Measurements from ENCODE around the gene ZNF536.
"Not testable (repeated sequence)": the region's sequence is repeated elsewhere in the genome, so short reads cannot be mapped to it uniquely, and the experiment has no call there.

ZNF536 gene

GRCh38 chr19:30388327-30388726, 16.1 kb downstream of the ZNF536 start:
- no peak for DNase-seq (ENCODE audit: low read depth)

DNA sequence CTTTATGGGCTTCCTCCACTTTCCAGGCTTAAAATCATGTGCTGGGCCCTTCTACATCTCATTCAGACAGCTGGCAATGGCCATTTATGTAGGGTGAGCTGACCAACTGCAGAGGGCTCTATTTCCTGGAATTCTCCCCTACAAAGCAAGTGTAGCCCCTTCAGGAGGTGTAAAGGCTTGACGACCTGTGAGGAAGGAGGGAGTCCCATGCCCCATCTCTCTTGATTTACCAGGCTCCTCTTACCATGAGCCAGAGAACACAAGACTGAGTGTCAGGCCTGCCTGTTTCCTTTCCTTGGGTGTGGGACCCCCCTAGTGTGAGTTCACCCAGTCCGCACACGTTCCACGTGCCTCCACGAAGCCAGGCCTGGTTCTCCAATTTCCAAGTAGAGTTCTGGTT, 16.6 kb downstream of the ZNF536 start:
- no peak for DNase-seq (ENCODE audit: low read depth)

DNA sequence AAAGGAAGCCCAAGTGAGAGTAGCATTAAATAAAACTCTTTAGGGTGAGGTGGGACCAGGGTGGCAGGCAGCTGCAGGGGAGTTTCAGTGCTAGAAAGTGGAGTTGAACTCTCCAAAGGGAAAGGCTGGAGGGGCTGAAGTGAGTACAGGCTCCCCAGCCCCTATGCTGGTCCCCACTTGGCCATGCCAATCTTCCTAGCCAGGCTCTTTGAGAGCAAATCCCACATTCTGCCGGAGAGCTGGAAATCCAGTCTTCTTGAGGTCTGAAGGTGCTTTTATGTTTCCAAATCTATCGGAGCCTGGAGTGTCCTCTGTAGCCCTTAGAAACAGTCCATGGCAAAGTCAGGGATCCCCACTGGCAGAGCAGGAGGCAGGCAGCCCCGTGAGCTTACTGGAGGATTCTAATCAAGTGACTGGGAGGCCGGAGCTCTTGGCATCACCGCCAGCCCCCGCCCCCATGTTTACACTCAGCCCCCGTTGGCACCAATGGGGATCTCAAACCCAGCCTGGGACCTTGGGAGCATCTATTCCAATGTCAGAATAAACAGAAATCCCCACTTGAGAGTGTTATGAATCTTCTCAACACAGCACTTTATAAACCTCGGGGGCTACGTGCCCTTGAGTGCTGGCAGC, 18.3 kb downstream of the ZNF536 start:
- DNase-seq (ENCODE audit: low read depth), result no peak

DNA sequence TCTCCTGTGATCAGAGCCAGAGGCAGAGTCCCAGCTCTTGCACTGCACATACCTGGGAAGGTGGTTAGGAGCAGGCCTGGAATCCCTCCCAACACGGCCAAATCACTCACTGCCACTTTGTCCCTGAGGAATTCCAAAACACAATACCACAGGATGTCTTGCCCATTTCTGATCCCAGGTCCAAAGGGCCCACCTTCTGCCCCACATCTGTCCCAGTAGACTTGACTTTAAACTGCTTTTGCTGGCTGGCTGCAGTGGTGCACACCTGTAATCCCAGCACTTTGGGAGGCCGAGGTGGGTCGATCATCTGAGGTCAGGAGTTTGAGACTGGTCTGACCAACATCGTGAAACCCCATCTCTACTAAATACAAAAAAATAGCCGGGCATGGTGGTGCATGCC, 18.9 kb downstream of the ZNF536 start:
- DNase-seq (ENCODE audit: low read depth), result no peak

GRCh38 chr19:30391554-30392551, 19.7 kb downstream of the ZNF536 start:
- no peak for DNase-seq (ENCODE audit: low read depth)

GRCh38 chr19:30393046-30393445, 20.9 kb downstream of the ZNF536 start:
- DNase-seq (ENCODE audit: low read depth), result no peak

DNA sequence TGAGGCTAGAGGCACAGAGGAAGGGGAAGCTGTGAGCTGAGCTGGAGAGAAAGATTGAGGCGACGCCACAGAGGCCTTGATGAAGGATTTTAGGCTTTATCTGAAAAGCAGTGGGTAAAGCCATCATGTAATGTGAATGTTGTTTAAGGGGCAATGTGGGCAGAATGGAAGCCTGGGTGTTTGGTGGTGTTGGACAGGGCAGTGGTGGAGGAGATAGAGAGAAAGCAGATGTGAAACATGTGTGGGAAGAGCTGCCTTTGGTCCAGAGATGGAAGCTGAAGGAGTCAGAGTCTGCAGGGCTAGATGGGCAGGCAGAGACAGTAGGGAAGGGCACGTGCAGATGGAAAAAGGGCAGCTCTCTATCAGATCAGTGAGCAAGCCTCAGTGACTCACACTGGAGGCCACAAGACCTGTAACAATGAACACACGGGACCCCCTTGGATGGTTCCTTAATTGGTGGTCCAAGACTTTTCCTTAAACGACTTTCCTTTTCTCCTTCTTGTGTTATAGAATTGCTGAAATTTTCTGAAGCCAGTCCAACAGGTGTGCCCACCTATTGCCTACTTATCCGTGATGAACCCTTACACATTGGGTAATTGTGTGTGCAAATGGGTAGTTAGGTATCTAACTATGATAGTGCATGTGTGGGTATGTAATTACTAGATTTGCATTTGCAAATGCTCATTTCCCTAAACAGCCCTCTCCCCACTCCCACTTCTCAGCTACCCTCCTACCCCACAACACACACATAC, 21.7 kb downstream of the ZNF536 start:
- DNase-seq (ENCODE audit: low read depth), result no peak

DNA sequence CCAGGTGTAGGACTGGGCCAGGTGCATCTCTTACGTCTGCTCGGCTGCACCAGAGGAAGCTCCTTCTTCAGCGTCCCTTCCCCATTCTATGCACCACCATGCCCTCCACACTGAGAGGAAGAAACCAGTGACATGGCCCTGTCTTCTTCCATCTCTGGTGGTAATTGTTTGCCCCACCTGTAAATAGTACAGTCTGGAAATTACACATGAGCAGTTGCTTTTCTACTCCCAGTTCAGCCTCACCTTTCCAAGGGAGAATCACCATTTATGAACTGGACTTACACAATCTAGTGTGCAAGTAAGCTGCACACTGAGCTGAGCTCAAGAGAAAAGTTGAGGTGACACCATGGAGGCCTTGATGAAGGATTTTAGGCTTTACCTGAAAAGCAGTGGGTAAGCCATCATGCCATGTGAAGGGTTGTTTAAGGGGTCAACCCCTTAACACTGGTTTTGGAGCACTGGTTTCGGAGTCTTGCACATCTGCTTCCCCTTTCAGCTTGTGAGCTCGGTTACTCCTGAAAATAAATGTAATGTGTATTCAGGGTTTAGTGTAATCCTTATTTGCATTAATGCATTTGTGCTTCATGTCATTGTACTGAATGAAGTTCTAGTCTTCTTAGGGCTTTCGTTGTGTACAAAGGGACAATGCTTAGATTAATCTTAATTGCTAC, 22.4 kb downstream of the ZNF536 start:
- no peak for DNase-seq (ENCODE audit: low read depth)

- DNase-seq (ENCODE audit: low read depth), result no peak
These were observed 23.1 kb downstream of the ZNF536 start for GRCh38 chr19:30395283-30395682.

DNA sequence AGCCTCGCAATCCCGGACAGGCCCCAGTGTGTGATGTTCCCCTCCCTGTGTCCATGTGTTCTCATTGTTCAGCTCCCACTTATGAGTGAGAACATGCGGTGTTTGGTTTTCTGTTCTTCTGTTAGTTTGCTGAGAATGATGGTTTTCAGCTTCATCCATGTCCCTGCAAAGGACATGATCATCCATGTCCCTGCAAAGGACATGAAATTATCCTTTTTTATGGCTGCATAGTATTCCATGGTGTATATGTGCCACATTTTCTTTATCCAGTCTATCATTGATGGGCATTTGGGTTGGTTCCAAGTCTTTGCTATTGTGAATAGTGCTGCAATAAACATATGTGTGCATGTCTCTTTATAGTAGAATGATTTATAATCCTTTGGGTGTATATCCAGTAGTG, 26.4 kb downstream of the ZNF536 start:
- DNase-seq (ENCODE audit: low read depth), result not testable (repeated sequence)

- DNase-seq (ENCODE audit: low read depth), result no peak
These were observed 29.8 kb downstream of the ZNF536 start for GRCh38 chr19:30401956-30402355.

DNA sequence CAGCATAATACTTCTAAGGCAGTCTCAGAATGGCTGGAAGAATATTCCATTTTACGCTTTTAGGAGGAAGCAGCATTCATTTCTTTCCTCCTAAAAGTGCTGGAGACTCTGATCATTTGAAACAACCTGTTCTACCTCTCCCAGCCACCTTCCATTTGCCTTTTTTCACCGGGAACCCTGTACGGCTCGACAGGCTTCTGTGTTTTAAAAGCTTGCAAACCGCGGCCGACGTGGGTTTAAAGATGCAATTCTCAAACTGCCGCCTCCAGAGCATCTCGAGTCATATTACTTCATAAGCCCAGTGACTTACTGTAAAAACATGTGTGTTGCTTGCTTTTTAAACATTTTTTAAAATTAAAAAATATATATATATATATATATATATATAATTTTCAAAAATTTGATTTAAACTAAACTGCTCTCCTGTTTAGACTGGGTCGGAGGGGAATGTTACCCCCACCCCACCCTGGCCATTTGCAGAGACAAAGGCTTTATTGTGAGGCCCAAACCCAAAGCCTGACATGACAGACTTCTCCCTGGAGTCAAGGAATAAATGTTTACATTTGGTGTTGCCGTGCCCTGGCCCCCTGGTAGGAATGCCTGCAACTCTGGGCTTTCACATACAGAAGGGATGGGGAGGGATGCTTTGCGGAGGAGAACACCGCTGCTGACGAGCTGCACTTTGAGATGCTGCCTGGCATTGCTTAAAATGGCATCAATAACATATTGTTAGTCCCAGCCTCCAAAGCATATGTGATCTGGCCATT, 30.4 kb downstream of the ZNF536 start:
- DNase-seq (ENCODE audit: low read depth), result no peak

DNA sequence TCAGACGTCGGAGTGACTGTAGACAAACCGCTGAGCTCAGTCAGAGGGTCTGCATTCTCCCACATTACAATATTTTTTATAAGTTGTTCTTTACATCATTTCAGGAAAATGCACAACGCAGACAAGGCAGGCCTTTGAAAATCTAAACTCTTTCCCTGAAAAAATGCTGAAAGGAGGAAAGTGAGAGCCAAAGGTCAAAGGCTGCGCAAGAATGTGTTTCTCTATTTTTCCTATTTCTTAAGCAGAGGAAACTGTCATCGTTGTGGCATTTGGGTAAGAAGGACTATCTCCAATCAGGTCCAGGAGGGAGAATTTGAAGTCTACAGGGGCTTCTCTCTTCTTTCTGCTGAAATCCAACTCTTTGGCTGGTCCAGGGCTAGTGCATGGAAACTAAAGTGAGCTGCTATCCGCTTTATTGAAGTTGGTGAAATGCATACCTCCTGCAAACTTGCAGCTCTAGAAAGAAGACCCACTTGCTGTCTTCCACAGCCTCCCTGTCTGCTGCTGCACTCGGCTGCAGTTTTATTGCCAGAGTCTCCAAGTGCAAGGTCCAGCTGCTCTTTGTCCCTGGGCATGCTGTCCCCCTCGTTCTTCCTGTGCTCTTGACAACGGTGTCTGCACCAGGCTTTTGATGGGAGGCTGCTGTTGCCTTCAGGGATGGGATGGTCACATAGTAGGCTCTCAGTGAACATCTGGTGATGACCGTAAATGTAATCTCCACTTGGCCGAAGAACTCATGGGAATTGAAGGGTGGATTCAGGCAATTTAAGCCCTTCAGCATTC, 31.2 kb downstream of the ZNF536 start:
- DNase-seq (ENCODE audit: low read depth), result no peak

- DNase-seq (ENCODE audit: low read depth), result no peak
These were observed 34.3 kb downstream of the ZNF536 start for GRCh38 chr19:30406220-30407067.

DNA sequence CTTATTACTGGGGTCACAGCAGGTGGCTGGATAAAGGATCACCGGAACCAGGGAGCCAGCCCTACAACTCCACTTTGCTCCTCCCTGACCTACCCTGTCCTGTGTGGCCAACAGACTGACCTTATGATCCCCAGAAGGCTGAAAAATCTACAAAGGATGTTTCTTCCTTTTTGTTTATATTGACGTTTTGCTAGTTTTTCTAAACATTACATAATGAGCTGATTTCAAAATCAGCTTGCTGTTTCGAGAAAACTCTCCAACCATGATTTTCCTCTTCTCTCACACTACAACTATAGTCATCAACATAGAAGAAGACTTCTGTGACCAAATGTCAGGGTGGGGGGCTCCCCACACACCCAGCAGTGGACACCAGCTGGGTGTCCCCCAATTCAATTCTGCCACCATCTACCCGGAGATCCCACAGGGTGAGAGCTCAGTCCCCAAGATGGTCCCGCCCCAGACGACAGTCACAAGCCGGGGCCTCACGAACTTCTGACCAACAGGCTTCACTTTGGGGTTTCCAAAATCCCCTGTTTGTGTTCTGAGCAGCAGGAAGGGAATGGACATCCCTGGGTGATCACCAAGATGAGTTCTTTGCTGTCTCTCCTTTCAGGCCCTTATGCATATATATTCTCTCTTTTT, 35.0 kb downstream of the ZNF536 start:
- no peak for DNase-seq (ENCODE audit: low read depth)

DNA sequence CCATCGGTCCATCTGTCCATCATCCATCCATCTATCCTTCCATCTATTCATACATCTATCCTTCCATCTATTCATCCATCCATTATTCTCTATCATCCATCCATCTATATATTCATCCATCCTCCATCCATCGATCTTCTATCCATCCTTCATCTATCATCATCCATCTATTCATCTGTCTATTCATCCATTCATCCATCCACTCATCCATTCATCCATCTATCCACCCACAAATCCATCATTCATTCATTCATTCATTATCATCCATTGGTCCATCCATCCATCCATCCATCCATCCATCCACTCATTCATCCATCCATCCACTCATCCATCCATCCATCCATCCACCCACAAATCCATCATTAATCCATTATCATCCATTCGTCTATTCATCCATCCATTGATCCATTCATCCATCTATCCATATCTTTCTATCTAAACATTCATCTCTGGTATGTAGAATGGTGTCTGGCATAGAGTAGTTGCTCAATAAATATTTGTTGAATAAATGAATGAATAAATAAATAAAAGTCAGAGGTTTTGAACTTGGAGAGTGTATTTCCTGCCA, 36.6 kb downstream of the ZNF536 start:
- DNase-seq (ENCODE audit: low read depth), result no peak

DNA sequence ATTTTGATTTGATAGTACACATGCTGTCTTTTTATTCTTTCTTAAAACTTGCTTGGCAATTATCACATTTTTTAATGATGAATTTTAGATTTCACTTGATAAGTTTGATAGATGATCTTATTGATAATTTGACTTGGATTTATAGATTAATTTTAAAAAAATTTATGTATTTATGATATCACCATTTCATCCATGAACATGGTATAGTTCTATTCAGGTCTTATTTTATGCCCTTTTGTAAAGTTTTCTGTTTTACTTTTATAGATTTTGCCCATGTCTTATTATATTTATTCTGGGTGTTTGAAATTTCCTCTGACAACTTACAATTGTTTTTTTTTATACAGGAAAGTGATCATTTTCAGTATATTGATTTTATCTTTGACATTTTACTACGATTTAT, 39.5 kb downstream of the ZNF536 start:
- no peak for DNase-seq (ENCODE audit: low read depth)

- DNase-seq (ENCODE audit: low read depth), result no peak
These were observed 44.2 kb downstream of the ZNF536 start for GRCh38 chr19:30416375-30416774.

GRCh38 chr19:30417166-30417565, 45.0 kb downstream of the ZNF536 start:
- not testable (repeated sequence) for DNase-seq (ENCODE audit: low read depth)
